ENCODE data around the gene DNAJC7.
"Not testable (repeated sequence)": the region's sequence is repeated elsewhere in the genome, so short reads cannot be mapped to it uniquely, and the experiment has no call there.

DNAJC7 gene

DNA sequence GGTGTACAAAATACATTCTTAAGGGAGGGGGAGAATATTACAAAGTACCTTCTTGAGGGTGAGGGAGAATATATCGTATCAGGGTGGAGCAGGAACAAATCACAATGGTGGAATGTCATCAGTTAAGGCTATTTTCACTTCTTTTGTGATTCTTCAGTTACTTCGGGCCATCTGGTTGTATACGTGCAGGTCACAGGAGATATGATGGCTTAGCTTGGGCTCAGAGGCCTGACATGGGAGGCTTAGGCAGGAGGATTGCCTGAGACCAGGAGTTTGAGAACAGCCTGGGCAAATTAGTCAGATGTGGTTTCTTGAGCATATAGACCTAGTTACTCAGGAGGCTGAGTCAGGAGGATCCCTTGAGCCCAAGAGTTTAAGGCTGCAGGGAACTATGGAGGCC lies 73.7 kb downstream of the DNAJC7 start:
- DNase-seq: no peak

GRCh38 chr17:41942626-41943373 lies 74.4 kb downstream of the DNAJC7 start:
- no peak for DNase-seq

GRCh38 chr17:41941168-41941567 lies 76.1 kb downstream of the DNAJC7 start:
- DNase-seq: no peak

DNA sequence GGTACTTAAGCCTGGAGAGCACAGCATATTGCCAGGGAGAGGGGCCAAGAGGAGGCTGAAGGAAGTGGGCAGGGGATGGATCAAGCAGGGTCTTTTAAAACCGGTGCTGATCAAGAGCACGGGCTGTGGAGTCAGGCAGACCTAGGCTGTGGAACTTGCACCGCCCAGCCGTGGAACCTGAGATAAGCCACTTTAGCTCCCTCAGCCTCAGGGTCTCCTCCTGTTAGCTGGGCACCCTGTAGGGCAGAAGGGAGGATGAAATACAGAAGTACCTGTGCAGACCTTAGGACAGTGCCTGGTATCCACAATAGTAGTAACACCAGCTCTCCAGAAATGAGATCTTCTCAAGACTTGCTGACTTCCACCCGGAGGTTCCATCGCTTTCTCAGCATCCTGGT lies 77.5 kb downstream of the DNAJC7 start:
- DNase-seq: no peak

GRCh38 chr17:41939044-41939692 lies 78.1 kb downstream of the DNAJC7 start:
- DNase-seq: no peak

GRCh38 chr17:41937970-41938954 lies 79.0 kb downstream of the DNAJC7 start:
- no peak for DNase-seq

- DNase-seq: no peak
Observed at GRCh38 chr17:41935641-41936040, 81.6 kb downstream of the DNAJC7 start.

DNA sequence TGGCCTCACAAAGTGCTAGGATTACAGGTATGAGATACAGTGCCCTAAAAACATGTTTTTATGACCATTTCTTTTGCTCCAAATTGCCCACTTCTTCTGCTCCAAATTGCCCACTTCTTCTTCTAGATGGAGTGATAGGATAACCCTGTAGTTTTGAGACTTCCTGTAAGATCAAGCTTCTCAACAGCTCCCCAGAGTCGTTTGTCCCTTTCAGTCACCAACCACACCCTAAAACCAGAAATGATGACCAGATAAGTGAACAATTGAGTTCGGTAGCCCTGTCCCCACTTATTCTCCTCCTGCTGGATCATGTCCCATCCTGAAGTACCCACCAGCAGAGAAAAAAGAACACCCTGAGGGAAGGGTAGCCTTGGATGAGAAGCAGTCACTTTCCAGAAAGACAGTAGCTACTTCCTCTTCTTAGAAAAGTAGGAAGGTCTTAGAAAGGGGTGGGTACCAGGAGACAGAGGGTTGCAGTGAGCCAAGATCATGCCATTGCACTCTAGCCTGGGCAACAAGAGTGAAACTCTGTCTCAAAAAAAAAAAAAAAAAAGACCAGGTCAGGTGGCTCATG lies 84.3 kb downstream of the DNAJC7 start:
- DNase-seq: no peak

- DNase-seq: not testable (repeated sequence)
Observed at GRCh38 chr17:41931715-41932114, 85.5 kb downstream of the DNAJC7 start.

- not testable (repeated sequence) for DNase-seq
Observed at GRCh38 chr17:41930833-41931156, 86.4 kb downstream of the DNAJC7 start.

DNA sequence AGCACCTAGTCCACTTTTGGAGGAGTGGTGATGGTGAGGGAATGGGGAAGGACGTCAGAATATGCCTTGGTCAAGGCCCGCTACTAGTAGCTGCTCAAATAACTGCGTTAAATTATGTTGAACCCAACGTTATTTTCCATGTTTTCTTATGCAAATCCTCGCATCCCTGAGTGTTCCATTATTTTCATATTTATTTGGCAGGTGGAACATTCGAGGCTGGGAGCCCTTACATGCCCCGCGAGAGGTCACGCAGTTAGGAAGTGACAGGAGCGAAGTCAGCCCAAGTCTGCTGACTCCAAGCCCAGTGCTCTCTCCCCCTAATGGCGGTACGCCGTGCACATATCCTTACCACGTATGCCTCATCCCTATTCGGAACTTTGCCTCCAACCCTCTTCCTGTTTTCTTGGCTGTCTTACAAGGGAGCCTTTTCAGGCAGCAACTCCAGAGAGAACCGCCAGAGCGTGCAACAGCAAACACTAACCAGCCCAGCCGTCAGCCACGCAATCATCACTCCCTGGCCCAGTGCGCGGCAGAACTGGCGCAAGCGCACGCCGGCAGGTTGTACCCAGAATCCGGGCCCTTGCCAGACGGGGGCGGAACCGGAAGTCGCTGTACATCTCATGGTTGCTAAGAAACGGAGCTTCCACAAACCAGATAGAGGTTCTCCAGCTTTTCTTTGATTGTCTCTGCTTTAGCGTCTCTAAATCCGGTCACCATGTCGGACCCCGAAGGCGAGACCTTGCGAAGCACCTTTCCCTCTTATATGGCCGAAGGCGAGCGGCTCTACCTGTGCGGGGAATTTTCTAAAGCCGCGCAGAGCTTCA lies 87.0 kb downstream of the DNAJC7 start, which contains the start of gene ODAD4:
TSS of gene ODAD4 (plus strand) at position 609 of the 824 bp plus-strand sequence. CDS start at position 716, 107 bp downstream.
- peak; percentile 97 for DNase-seq

- no peak for DNase-seq
Observed at GRCh38 chr17:41928693-41929251, 88.5 kb downstream of the DNAJC7 start.
